IPS-11a (cell line): Measurements from ENCODE around the gene LRRC28.

Source experiments
- H3K4me3 ChIP-seq: one replicate; pipeline ENCODE4 v1.5.1; 2013; ENCODE audit warnings: low read depth, low read length, control low read depth

Gene LRRC28

DNA sequence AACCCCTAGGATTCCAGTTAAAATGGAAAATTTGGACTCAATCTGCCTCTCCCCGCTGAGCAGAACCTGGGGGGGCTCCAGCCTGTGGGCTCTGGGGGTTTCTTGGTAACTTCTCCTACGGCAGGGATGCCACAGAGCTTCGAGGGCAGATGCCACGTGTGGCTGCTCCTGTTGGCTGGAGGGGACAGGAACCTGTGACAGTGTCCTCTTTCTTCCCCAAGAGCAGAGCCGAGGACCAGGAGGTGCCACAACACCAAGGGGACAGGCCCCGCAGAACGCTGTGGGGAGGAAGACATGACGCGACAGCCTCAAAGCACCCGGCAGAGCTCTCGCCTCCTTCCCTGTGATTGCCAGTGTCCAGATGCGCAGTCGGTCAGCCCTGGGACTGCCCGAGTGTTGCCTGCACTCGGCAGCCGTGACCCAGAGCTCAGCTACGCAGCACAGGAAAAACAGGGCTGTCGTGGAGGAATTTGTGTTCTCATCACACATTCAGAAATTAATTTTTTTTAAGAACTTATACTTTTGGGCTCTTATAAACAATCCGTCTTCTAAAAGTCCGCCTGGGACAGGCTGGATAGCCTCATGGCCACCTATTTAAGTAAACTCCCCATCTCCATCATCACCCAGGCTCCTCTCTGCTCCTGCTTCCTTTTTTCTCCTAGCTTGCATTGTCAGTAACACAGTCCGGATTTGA is 182.6 kb downstream of the LRRC28 start:
- H3K4me3 ChIP-seq = no peak overlapping the region

DNA sequence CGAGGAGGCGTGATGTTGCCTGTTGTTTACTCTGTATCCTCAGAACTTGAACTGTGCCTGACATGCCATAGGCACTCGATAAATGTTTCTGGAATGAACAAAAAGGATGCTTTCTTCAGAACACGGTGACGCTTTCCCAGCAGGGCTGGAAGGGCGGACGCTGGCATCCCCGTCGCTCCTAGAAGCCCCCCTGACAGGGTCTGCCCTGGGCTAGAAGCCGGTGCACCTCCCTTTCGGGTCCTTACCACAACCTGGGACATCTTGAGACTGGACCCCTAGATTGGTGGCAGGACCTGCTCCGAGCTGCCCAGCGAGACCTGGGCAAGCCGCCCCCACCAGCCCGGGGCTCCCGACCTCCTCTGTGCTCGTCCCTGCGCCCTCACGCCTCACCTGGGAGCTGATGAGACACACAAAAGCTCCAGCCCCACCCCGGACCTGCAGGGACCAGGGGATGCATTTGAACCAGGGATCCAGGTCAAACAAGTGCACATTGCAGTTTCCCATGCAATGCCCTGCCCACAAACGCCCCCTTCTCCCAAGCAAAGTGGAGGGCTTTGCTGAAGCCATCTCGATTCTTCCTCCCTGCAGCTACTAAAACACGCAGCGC is 183.3 kb downstream of the LRRC28 start:
- H3K4me3 ChIP-seq = no peak overlapping the region

- H3K4me3 ChIP-seq = no peak overlapping the region
Measured at GRCh38 chr15:99435113-99435695, 183.9 kb downstream of the LRRC28 start.

DNA sequence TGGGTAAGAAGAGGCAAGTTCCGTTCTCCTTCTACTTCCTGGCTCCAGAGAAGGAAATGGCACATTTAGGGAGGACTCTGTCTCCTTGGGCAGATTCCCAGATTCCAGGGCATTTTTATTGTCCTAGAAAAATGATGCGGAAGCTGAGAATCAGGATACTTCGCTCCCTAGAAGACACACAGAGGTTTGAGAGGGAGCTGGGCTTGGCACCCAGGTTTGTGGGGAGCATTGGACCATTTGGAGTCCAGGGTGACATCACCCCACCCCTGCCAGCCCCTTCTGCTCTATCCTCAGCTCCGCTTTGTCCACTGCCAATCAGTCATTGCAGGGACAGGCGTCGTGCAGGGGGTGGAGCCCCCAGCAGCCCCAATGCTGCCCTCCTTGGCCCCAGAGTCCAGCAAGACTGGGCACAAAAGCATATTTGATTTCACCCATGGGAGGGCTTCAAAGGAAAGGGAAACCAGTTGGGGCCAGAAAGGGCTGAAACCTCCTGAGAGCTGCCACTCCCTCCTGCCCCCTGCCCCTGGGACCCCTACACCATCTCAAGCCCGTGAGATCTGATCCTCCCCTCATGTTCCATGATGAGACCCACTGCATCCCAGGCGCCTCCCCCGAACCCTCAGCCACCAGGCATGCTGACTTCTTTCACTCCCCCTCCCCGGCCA is 184.7 kb downstream of the LRRC28 start:
- no peak overlapping the region for H3K4me3 ChIP-seq

- H3K4me3 ChIP-seq = no peak overlapping the region
Measured at GRCh38 chr15:99436542-99437314, 185.4 kb downstream of the LRRC28 start.

- no peak overlapping the region for H3K4me3 ChIP-seq
Measured at GRCh38 chr15:99437315-99438223, 186.3 kb downstream of the LRRC28 start.

DNA sequence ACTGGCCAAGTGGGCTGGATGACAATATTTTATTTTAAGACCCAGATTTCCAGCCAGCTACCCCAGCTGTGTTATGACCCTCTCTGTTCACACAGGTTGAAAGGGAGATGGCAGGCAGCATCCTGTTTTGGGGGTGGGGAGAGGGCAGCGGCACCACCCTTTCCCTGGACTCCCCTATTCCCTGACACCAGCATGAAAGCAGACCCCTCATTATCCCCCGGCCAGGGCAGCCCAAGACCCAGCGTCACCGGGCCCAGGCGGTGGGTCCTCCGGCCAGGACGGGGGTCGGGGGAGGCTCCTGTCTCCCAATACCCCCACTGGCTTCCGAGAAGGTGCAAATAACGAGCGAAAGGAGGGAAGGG is 186.9 kb downstream of the LRRC28 start:
- no peak overlapping the region for H3K4me3 ChIP-seq

GRCh38 chr15:99438691-99439523 is 187.6 kb downstream of the LRRC28 start:
- no peak overlapping the region for H3K4me3 ChIP-seq

DNA sequence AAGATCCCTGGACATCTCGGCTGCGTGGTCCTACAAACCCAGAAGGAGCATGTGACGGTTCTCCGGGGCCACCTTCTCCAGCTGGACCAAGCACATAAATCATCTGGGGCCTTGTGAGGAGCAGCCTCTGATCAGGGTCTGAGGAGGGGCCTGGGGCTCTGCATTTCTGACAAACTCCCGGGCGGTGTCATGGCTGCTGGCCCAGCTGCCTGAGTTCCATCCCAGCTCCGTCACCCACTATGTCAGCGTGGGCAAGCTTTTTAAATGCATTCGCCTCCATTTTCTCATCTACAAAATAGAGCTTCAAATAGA is 188.2 kb downstream of the LRRC28 start:
- no peak overlapping the region for H3K4me3 ChIP-seq

GRCh38 chr15:99440029-99440428 is 188.7 kb downstream of the LRRC28 start:
- H3K4me3 ChIP-seq = no peak overlapping the region
